HG02798 (cell line): ENCODE measurements around the gene RASA3.
"Not testable (repeated sequence)": the region's sequence is repeated elsewhere in the genome, so short reads cannot be mapped to it uniquely, and the experiment has no call there.

Source experiments
- ATAC-seq: cut with Tn5 transposase; IDR thresholded peaks from one replicate; pipeline ENCODE4 v1.9.1; 2021; ENCODE audit warnings: mild to moderate bottlenecking; ENCODE audit not compliant: unreplicated experiment, poor library complexity

Gene RASA3

GRCh38 chr13:114128624-114129522 lies 3.5 kb downstream of the RASA3 start:
- ATAC-seq: peak; percentile 63

- ATAC-seq: no peak
These were observed 4.1 kb downstream of the RASA3 start for GRCh38 chr13:114128348-114128623.

GRCh38 chr13:114127473-114128347 lies 4.7 kb downstream of the RASA3 start:
- ATAC-seq: no peak

GRCh38 chr13:114126789-114127472 lies 5.5 kb downstream of the RASA3 start:
- ATAC-seq: no peak

GRCh38 chr13:114126086-114126485 lies 6.3 kb downstream of the RASA3 start:
- ATAC-seq: not testable (repeated sequence)

- ATAC-seq: no peak
These were observed 6.8 kb downstream of the RASA3 start for GRCh38 chr13:114125589-114125988.

- ATAC-seq: no peak
These were observed 7.5 kb downstream of the RASA3 start for GRCh38 chr13:114124921-114125320.

- ATAC-seq: no peak
These were observed 8.0 kb downstream of the RASA3 start for GRCh38 chr13:114124431-114124830.

- ATAC-seq: no peak
These were observed 8.5 kb downstream of the RASA3 start for GRCh38 chr13:114123876-114124275.

GRCh38 chr13:114123448-114123847 lies 9.0 kb downstream of the RASA3 start:
- ATAC-seq: no peak

GRCh38 chr13:114122591-114123211 lies 9.7 kb downstream of the RASA3 start:
- no peak for ATAC-seq

GRCh38 chr13:114122127-114122511 lies 10.3 kb downstream of the RASA3 start:
- ATAC-seq: no peak

- no peak for ATAC-seq
These were observed 10.8 kb downstream of the RASA3 start for GRCh38 chr13:114121496-114122126.

GRCh38 chr13:114121031-114121430 lies 11.4 kb downstream of the RASA3 start:
- no peak for ATAC-seq

GRCh38 chr13:114120591-114121011 lies 11.8 kb downstream of the RASA3 start:
- no peak for ATAC-seq

- no peak for ATAC-seq
These were observed 13.2 kb downstream of the RASA3 start for GRCh38 chr13:114119196-114119595.

GRCh38 chr13:114118511-114119123 lies 13.8 kb downstream of the RASA3 start:
- ATAC-seq: no peak

GRCh38 chr13:114118086-114118485 lies 14.3 kb downstream of the RASA3 start:
- no peak for ATAC-seq

GRCh38 chr13:114117341-114117874 lies 15.0 kb downstream of the RASA3 start:
- ATAC-seq: not testable (repeated sequence)
